ENCODE data around the gene TBCD.

- TF ChIP-seq CTCF (IDR thresholded peaks at IDR 0.05), result no peak
- no peak for TF ChIP-seq MLX (CRISPR knock-in tag; IDR thresholded peaks at IDR 0.05)
- no peak for TF ChIP-seq USF2 (CRISPR knock-in tag; IDR thresholded peaks at IDR 0.05)
- TF ChIP-seq SP1 (CRISPR knock-in tag; conservative IDR thresholded peaks at IDR 0.05), result no peak
- TF ChIP-seq CREB1 (CRISPR knock-in tag; IDR thresholded peaks at IDR 0.05), result no peak
- TF ChIP-seq ATF1 (CRISPR knock-in tag; IDR thresholded peaks at IDR 0.05), result no peak
- no peak for TF ChIP-seq NR3C1 (CRISPR knock-in tag; conservative IDR thresholded peaks at IDR 0.05; ENCODE audit: low read depth)
- no peak for TF ChIP-seq CREM (CRISPR knock-in tag; IDR thresholded peaks at IDR 0.05)
- TF ChIP-seq IRF2 (CRISPR knock-in tag; IDR thresholded peaks at IDR 0.05; ENCODE audit: borderline replicate concordance, low read depth), result no peak
- no peak for TF ChIP-seq ETV6 (CRISPR knock-in tag; IDR thresholded peaks at IDR 0.05)
Observed at GRCh38 chr17:82930043-82930923, 178.4 kb downstream of the TBCD start.
